GM13977 (cell line): Measurements from ENCODE around the gene GPR68.
"Not testable (repeated sequence)": the region's sequence is repeated elsewhere in the genome, so short reads cannot be mapped to it uniquely, and the experiment has no call there.

ENCODE experiments used
- DNase-seq: peaks from one replicate; pipeline ENCODE4 v3.0.0; 2012; ENCODE audit warnings: low spot score
- in situ Hi-C: fragments of 300-500 bp; cut with MboI; formaldehyde crosslinking; loops from one replicate; pipeline ENCODE4 v1.12.0; 2022; ENCODE audit warnings: low sequenced_read_pairs, low pct_unique_long_range_greater_than_20kb, mixed read lengths, inconsistent platforms; ENCODE audit not compliant: unreplicated experiment
- TF ChIP-seq, protein P1 (sequence below): IDR thresholded peaks from 2 replicates; pipeline ENCODE4 v1.5.1; 2012; ENCODE audit warnings: mild to moderate bottlenecking, control low read depth; ENCODE audit not compliant: insufficient read depth; ENCODE audit errors: extremely low read depth, missing control alignments

The GPR68 gene

GRCh38 chr14:91270188-91270587, 25.7 kb upstream of the GPR68 start:
- in situ Hi-C loops: no loop called here
- TF ChIP-seq, protein P1, sequence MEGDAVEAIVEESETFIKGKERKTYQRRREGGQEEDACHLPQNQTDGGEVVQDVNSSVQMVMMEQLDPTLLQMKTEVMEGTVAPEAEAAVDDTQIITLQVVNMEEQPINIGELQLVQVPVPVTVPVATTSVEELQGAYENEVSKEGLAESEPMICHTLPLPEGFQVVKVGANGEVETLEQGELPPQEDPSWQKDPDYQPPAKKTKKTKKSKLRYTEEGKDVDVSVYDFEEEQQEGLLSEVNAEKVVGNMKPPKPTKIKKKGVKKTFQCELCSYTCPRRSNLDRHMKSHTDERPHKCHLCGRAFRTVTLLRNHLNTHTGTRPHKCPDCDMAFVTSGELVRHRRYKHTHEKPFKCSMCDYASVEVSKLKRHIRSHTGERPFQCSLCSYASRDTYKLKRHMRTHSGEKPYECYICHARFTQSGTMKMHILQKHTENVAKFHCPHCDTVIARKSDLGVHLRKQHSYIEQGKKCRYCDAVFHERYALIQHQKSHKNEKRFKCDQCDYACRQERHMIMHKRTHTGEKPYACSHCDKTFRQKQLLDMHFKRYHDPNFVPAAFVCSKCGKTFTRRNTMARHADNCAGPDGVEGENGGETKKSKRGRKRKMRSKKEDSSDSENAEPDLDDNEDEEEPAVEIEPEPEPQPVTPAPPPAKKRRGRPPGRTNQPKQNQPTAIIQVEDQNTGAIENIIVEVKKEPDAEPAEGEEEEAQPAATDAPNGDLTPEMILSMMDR: no peak
- no peak for DNase-seq

DNA sequence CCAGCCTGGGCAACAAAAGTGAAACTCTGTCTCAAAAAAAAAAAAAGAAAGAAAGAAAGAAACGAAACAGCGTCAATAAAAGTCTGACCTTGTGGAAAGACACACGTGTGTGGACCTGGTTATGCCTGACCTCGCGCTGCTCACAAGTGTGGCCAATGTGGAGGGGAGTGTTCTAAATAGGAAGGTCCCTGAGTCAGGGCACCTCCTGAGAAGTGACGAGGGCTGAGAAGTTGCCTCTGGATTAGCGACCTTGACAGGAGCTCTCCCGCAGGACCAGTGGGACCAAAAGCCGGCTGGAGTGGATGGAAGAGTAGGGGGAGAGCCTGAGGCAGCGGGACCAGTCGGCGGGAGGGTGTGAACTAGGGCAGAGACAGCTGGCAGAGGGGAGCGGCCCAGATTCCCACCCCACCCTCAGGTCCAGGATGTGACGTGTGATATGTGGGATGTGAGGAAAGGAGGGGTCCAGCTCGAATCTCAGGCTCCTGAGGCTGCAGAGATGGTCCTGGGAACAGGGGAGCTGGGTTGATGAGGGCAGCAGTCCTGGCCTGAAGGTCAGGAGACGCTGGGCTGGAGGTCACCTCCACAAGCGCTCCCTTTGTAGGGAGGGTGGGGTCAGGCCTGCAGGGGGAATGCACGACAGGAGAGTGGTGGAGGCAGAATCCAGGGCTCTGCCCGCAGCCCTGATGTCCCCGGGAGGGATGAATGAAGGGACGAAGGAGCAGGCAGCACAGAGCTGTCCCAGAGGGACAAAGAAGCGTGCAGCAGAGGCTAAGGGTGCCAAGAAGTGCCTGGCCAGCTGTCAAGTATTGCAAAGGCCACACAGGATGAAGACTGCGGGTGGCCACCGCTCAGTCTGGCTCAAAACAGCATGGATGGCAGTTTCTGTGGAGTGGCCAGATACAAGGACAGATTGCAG, 24.8 kb upstream of the GPR68 start:
- no peak for DNase-seq
- TF ChIP-seq, protein P1: no peak
- in situ Hi-C loops: no loop called here

GRCh38 chr14:91267965-91268437, 23.5 kb upstream of the GPR68 start:
- DNase-seq: no peak
- in situ Hi-C loops: no loop called here
- TF ChIP-seq, protein P1: no peak

- DNase-seq, in situ Hi-C loops: not testable (repeated sequence)
These were observed 21.8 kb upstream of the GPR68 start for GRCh38 chr14:91266276-91266675.

DNA sequence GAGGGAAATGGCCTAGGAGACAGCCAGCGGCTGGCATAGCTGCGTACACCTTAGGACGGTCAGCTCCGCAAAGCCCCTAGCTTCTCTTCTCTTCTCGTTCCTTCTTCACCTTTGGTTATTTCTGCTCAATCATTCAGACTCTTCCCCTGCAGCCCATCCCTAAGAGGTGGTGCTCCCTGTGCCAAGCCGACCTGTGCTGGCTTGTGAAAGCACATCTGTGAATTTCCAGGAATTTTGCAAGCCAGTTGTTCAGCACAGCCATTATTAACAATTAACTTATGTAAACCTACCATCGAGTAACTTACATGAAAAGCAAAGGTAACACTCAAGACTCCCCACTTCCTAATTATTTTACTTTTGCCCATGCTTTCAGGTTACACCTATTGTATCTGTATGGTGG, 20.9 kb upstream of the GPR68 start:
- no peak for DNase-seq
- TF ChIP-seq, protein P1: no peak
- in situ Hi-C loops: no loop called here

DNA sequence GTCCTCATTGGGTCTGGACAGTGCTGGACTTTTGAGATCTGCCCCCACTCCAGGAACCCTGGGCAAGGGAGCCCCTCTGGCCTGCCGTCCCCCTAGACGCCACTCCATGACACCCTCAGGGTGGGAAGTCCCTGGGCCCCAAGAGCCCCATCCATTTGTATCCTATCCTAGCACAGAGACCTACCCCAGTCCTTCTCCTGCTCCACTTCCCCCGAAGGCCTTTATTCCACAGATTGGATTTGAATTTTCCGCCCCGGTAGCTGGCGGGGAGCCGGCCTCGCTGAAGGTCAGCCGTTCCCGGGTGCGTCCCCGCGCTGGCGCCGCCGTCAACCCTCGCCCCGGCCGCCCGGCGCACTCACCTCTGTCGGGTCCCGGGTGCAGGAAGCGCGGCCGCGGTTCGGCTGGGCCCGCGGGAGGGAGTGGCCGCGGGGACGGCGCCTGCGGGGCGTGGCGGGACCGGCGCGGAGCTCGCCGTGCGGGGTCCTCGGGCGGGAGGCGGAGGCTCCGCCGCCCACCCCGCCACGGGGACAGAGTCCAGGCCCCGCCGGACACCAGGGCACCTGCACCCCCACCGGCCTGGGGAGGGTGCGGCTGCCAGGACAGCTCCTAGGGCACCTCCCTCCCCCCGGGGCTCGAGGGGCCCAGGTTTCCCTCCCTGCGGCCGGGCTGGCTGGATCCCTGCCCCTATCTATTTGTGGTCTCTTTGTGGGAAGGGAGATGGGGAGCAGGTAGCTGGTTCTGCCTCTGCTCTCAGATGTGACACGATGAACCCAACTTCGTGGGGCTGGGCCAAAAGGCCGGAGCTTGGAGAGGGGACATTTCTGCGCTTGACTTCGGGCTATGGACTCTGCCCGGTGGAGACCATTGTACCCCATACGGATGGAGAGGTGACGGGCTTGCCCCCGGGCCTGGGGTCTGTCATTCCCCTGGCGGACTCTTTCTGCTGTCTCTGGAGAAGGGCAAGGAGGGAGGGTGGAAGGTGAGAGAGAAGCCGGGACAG, 19.9 kb upstream of the GPR68 start:
- in situ Hi-C loops: no loop called here
- DNase-seq: no peak
- TF ChIP-seq, protein P1: no peak

DNA sequence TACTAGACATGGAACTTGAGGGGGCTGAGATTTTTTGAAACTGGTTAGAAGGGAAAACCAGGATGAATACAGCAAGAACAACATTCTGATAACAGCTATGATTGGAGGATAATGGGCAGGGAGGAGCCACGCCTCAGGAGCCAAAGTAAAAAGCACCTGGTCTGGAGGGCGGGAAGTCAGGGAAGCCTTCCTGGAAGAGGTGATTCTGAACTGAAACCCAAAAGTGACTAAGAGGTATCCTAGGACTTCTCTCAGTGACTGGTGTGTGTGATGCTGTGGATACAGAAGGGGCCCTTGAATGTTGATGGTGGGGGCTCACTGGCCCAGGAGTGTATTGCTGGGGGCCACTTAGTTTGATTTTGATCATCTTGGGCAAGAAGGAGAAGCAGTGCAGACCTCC, 18.8 kb upstream of the GPR68 start:
- in situ Hi-C loops: no loop called here
- no peak for DNase-seq
- TF ChIP-seq, protein P1: no peak
